Endometrial microvascular endothelial cells (primary cell): ENCODE measurements around the gene CAMK1D. TPM values are rescaled to one million over a fixed set of nuclear protein-coding genes. Genes with fewer than 3 reads are reported as not detected.
"Not testable (repeated sequence)": the region's sequence is repeated elsewhere in the genome, so short reads cannot be mapped to it uniquely, and the experiment has no call there.

Source experiments
- in situ Hi-C: cut with HindIII; loops from 2 replicates; pipeline ENCODE4 v1.10.0; 2017; ENCODE audit warnings: low sequenced_read_pairs, low pct_unique_long_range_greater_than_20kb; ENCODE audit errors: inconsistent ontology term
- total RNA-seq: library from RNA; depleted of rRNA; stranded (reverse); fragments of >200 nt; gene quantifications from one replicate; pipeline ENCODE4 v1.2.3, GENCODE V29; 2015; ENCODE audit errors: inconsistent ontology term

The CAMK1D gene
- total RNA-seq, 1 donor from 2014 or later: 0.37 TPM

GRCh38 chr10:12474727-12475412, 125.5 kb downstream of the CAMK1D start:
- in situ Hi-C loops: no loop called here

- in situ Hi-C loops: no loop called here
These were observed 127.3 kb downstream of the CAMK1D start for GRCh38 chr10:12476656-12477055.

GRCh38 chr10:12479437-12479844, 130.1 kb downstream of the CAMK1D start:
- in situ Hi-C loops: no loop called here

- in situ Hi-C loops: no loop called here
These were observed 130.6 kb downstream of the CAMK1D start for GRCh38 chr10:12479924-12480323.

- in situ Hi-C loops: no loop called here
These were observed 131.1 kb downstream of the CAMK1D start for GRCh38 chr10:12480440-12480839.

- in situ Hi-C loops: no loop called here
These were observed 132.6 kb downstream of the CAMK1D start for GRCh38 chr10:12481924-12482323.

GRCh38 chr10:12482587-12482986, 133.2 kb downstream of the CAMK1D start:
- in situ Hi-C loops: no loop called here

GRCh38 chr10:12484002-12484918, 134.9 kb downstream of the CAMK1D start:
- in situ Hi-C loops: no loop called here

GRCh38 chr10:12484941-12485805, 135.8 kb downstream of the CAMK1D start:
- in situ Hi-C loops: no loop called here

- in situ Hi-C loops: no loop called here
These were observed 138.0 kb downstream of the CAMK1D start for GRCh38 chr10:12487366-12487765.

GRCh38 chr10:12488626-12489025, 139.3 kb downstream of the CAMK1D start:
- in situ Hi-C loops: no loop called here

- in situ Hi-C loops: no loop called here
These were observed 140.0 kb downstream of the CAMK1D start for GRCh38 chr10:12489357-12489756.

- in situ Hi-C loops: no loop called here
These were observed 140.5 kb downstream of the CAMK1D start for GRCh38 chr10:12489806-12490205.

GRCh38 chr10:12490963-12491362, 141.6 kb downstream of the CAMK1D start:
- in situ Hi-C loops: no loop called here

- in situ Hi-C loops: no loop called here
These were observed 142.1 kb downstream of the CAMK1D start for GRCh38 chr10:12491491-12491890.

GRCh38 chr10:12492016-12492415, 142.7 kb downstream of the CAMK1D start:
- in situ Hi-C loops: no loop called here

GRCh38 chr10:12497046-12497445, 147.7 kb downstream of the CAMK1D start:
- in situ Hi-C loops: not testable (repeated sequence)

GRCh38 chr10:12499076-12499986, 150.0 kb downstream of the CAMK1D start:
- in situ Hi-C loops: no loop called here
